Stimulated activated CD4-positive, alpha-beta T cell treated with anti-CD3 and anti-CD28 coated beads, Interleukin-15, amount 100 ng/mL, for 1 hour (primary cell): ENCODE measurements around the gene GPR143.

Experiments used
- DNase-seq, 2 donors: peaks; one replicate each; pipeline ENCODE4 v3.0.0-alpha.2; 2020; ENCODE audit warnings: low read depth in 1 of 2, low spot score in 1 of 2

GPR143 gene

GRCh38 chrX:9708923-9709553 is 56.6 kb downstream of the GPR143 start:
- DNase-seq, result peak; percentile 54 to 66

- DNase-seq, result no peak
Observed at GRCh38 chrX:9708086-9708485, 57.6 kb downstream of the GPR143 start.

- no peak for DNase-seq
Observed at GRCh38 chrX:9707306-9708033, 58.2 kb downstream of the GPR143 start.

GRCh38 chrX:9706421-9706820 is 59.2 kb downstream of the GPR143 start:
- no peak for DNase-seq

- no peak for DNase-seq
Observed at GRCh38 chrX:9704876-9705465, 60.7 kb downstream of the GPR143 start.

- DNase-seq, result no peak
Observed at GRCh38 chrX:9703406-9703805, 62.2 kb downstream of the GPR143 start.

- no peak for DNase-seq
Observed at GRCh38 chrX:9701790-9702189, 63.9 kb downstream of the GPR143 start.

- no peak for DNase-seq
Observed at GRCh38 chrX:9700555-9700954, 65.1 kb downstream of the GPR143 start.

GRCh38 chrX:9698576-9698975 is 67.1 kb downstream of the GPR143 start:
- no peak for DNase-seq

- DNase-seq, result no peak
Observed at GRCh38 chrX:9693307-9694001, 72.2 kb downstream of the GPR143 start.

- no peak for DNase-seq
Observed at GRCh38 chrX:9690046-9690445, 75.6 kb downstream of the GPR143 start.

- no peak for DNase-seq
Observed at GRCh38 chrX:9688833-9689232, 76.8 kb downstream of the GPR143 start.

- DNase-seq, result no peak
Observed at GRCh38 chrX:9687899-9688298, 77.7 kb downstream of the GPR143 start.

GRCh38 chrX:9683350-9683749 is 82.3 kb downstream of the GPR143 start:
- no peak for DNase-seq

GRCh38 chrX:9682861-9683260 is 82.8 kb downstream of the GPR143 start:
- DNase-seq, result no peak

- DNase-seq, result no peak
Observed at GRCh38 chrX:9682456-9682855, 83.2 kb downstream of the GPR143 start.

- no peak for DNase-seq
Observed at GRCh38 chrX:9681422-9681821, 84.2 kb downstream of the GPR143 start.

GRCh38 chrX:9681011-9681410 is 84.6 kb downstream of the GPR143 start:
- no peak for DNase-seq

GRCh38 chrX:9678215-9678965 is 87.3 kb downstream of the GPR143 start:
- no peak for DNase-seq

- DNase-seq, result no peak
Observed at GRCh38 chrX:9677098-9677739, 88.4 kb downstream of the GPR143 start.

GRCh38 chrX:9676738-9677097 is 88.9 kb downstream of the GPR143 start:
- DNase-seq, result no peak
